ENCODE data around the gene AXIN2.

Gene AXIN2, protein sequence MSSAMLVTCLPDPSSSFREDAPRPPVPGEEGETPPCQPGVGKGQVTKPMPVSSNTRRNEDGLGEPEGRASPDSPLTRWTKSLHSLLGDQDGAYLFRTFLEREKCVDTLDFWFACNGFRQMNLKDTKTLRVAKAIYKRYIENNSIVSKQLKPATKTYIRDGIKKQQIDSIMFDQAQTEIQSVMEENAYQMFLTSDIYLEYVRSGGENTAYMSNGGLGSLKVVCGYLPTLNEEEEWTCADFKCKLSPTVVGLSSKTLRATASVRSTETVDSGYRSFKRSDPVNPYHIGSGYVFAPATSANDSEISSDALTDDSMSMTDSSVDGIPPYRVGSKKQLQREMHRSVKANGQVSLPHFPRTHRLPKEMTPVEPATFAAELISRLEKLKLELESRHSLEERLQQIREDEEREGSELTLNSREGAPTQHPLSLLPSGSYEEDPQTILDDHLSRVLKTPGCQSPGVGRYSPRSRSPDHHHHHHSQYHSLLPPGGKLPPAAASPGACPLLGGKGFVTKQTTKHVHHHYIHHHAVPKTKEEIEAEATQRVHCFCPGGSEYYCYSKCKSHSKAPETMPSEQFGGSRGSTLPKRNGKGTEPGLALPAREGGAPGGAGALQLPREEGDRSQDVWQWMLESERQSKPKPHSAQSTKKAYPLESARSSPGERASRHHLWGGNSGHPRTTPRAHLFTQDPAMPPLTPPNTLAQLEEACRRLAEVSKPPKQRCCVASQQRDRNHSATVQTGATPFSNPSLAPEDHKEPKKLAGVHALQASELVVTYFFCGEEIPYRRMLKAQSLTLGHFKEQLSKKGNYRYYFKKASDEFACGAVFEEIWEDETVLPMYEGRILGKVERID
- total RNA-seq, result 0 to 1.7 (median 0.05) reads per million in 17 experiments

DNA sequence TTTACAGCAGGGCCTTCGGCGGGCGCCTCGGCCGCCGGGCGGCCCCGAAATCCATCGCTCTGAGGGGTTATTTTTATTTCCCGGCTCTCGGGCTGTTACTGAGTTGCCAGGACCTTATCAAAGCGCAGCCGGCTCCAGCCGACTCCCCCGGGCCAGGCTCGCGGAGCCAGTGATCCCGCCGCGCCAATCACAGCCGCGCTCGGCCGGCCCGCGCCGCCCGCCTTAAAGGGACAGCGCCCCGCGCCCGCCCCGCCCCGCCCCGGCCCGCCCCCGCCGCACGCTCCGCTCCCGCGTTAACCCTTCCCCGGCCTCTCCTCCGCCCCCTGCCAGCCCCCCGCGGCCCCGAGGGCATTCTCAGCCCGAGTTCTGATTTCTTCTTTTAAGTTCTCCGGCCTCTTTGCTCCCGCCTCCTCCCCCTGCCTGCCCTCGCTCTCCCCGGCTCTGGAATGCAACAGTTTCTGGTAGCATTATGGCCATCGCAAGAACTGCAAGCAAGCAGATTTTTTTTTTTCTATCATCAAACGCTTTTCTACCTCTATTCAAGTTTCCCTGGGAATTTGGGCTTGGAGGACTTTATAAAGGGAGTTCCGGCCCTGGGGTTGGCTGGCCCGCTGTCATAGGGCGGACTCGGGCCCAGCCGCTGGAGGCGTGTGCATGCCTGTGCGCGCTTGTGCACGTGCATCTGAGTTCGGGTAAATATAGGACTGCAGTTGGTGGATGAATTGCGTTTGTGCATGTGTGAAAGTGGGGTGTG is at the start of gene AXIN2:
TSS of gene AXIN2 (minus strand) at position 197 of the 754 bp plus-strand sequence. CDS start 3,028 bp downstream, outside the sequence.
- DNase-seq, result peak; percentile 76 to 91 (median 84)

- no peak for DNase-seq
Observed at GRCh38 chr17:65609749-65610148, 48.3 kb upstream of the AXIN2 start.

- DNase-seq, result no peak
Observed at GRCh38 chr17:65609286-65609685, 47.8 kb upstream of the AXIN2 start.

- no peak for DNase-seq
Observed at GRCh38 chr17:65604070-65604469, 42.6 kb upstream of the AXIN2 start.

- DNase-seq, result no peak
Observed at GRCh38 chr17:65601881-65602280, 40.4 kb upstream of the AXIN2 start.

DNA sequence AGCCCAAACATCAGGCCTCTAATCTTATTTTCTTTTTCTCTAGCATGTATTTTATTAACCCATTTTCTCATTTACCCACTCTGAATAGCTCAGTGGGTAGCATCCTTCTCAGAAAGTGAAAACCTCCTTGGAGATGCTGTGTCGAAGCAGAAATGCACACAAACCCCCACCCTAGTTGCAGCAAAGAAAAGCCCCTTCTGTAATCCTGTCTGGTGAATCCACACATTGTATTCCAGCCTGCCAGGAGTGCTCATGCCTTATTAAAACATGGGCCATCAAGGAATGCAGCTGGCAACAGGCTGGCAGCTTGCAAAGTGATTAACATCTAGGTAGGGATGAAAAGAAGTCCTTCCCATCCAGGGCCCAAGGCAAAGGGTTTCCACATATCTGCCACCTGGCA is 39.7 kb upstream of the AXIN2 start:
- no peak for DNase-seq

DNA sequence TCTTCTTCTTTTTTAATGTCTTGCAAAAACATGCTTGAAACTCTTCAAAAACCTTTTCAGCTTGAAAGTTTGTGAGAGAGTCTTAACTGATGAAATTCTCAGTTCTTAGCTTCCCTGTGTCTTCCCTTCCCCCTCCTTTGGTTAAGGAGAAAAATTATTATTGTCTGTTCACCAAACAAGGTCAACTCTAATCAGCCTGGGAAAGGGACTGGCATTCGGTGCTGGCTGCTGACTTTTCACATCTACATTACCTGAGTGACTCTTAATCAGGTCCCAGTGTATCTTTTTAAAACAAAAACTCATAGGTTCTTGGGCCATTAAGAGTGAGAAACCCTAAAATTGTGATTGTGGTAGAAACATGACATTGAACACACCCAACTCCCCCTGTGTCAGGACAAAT is 39.1 kb upstream of the AXIN2 start:
- DNase-seq, result no peak

DNA sequence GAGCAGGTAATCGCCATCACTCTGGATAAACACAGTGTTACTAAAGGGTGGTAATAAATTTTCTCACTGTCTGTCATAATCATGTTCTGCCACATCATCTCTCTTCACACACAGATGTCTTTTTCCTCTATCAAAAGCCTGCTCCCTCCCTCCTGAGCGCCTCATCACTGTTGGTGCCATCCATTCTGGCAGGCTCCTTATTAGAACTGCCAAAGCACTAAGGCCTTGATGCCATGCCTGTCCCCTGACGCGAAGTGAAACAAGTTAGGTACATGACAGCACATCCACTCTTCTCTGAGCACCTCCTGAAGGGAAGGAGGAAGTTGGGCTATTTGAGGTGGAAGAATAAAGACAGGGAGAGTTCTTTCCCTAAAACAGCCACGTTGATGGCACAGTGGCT is 38.2 kb upstream of the AXIN2 start:
- DNase-seq, result no peak

GRCh38 chr17:65598746-65599145 is 37.3 kb upstream of the AXIN2 start:
- DNase-seq, result no peak

GRCh38 chr17:65595071-65595656 is 33.7 kb upstream of the AXIN2 start:
- DNase-seq, result no peak

DNA sequence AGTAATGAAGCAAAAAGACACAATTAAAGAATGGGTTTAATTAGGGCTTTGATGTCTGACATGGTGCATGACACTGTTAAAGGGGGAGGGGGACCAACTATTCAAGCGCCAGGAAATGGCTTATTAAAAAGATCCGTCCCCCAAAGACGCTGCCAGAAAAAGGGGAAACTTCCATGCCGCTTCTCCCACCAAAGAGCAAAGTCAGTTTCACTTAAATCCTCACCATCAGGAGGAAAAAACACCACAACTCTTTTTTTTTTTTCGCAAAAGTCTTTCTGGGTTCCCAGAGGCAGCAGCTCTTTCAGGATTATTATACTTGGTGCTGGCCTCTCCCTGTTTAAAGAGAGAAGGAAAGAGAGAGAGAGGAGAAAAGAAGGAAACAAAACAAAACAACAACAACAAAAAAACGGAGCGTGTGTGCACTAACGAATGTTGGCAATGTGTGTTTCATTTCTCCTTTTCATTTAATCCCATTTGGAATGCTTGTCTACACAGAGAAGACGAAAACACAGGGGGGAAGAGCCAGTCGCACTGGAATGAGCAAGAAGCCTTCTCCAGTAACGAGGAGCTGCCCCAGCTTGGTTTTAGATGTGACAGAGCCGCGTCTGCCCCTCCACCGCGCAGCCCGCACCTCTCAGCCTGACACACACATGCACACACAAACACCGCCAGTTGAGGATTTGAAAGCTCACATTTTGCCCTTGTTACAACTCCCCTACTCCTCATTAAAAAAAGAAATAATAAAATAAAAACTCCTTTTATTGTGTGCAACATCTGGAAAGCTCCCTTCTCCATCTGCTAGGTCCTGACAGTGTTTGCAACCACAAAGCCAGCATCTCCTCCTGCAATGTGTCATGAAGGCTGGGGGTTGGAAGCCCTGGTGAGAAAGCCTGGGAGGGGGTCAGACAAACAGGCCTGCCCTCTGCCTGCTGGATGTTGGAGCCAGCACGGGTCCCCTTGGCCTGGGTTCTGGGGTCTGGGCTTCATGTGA is 32.7 kb upstream of the AXIN2 start:
- DNase-seq, result no peak

DNA sequence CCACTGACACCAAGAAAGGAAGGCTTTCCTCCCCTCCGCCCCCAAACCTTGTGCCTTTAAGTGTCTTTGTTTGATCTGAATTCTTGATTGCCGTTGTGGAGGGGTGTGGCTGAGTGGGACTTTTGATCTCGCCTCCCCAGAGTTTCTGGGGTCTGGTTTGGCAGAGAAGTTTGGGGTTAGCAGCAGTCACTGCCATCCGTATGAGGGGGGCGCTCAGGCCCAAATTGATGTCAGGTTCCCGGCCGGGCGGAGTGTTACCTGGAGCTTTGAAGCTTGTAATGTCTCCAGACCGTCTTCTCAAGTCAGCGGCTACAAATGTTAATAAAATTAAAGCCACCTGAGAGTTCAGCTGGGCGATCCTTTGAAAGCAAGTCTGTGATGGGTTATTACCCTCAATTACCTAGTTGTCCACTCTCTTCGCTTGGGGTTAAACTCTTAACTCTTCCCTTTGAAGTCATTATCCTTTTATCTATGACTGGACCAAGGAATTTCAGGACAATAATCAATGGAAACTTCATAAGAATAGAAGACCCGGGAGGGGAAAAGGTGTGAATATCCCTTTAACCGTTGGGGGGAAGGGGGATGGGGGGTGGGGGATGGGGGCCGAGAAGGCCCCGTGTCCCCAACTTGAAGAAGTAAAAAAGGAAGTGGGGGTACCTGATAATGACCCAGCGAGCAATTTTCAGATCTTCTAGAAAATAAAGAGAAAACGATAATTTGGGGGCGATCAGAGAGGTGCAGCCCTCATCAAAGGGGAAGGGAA is 31.8 kb upstream of the AXIN2 start:
- no peak for DNase-seq

- DNase-seq, result no peak
Observed at GRCh38 chr17:65592125-65592965, 30.9 kb upstream of the AXIN2 start.

- no peak for DNase-seq
Observed at GRCh38 chr17:65589321-65589720, 27.9 kb upstream of the AXIN2 start.

DNA sequence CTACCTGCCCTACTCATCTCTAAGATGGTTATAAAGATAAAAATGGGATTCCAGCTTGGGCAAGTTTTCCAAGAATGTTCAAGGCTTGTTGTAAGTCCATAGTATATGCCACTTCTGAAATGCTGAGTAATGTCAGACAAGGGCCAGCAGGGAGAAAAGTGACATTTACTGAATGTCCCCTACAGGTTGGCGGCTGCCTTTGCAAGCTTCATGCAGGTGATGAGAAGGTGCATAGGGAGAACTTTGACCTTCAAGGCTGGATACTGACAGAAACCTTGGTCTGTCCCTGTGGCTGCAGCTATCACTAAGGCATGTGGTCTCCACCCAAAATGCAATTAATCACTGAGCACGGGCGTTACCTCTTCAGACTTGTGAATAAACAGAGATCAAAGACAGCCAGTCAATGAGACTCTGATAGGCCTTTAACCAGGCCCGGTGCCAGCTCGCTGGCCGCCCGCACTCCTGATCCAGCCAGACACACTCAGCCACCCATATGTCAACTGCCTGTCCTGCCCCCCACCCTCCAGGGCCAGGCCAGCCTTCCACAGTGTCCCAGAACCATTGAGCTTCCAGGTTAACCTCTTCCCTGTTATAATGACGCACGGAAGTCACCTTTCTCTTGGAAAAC is 26.8 kb upstream of the AXIN2 start:
- no peak for DNase-seq

DNA sequence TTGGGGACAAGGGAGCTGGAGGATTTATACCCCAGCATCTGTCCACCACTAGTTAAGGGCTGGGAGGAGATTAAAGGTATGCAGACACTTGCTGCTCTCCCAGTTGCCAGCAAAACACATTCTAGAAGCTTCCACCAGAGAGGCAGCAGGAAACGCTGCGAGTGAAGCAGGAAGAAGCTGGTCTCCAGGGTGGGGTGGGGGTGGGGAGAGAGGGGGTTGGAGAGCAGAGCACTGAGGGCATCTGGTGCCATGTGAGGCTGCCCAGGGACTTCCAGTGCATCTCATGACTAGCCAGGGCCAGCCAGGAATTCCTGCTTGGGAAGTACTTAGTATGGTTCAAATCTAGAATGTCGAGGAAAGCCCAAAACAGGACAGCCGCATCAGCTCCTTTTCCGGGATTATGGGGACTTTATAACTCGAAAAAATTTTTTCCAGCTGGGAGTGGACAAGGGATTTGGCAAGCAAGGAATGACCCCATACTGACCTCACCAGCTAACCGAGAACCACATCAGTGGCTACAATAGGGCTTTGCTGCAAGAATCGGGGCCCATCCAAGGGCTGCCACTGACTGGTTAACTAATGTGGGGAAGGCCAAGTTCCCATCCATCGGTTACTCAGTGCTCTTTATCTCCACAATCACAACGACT is 26.2 kb upstream of the AXIN2 start:
- no peak for DNase-seq

DNA sequence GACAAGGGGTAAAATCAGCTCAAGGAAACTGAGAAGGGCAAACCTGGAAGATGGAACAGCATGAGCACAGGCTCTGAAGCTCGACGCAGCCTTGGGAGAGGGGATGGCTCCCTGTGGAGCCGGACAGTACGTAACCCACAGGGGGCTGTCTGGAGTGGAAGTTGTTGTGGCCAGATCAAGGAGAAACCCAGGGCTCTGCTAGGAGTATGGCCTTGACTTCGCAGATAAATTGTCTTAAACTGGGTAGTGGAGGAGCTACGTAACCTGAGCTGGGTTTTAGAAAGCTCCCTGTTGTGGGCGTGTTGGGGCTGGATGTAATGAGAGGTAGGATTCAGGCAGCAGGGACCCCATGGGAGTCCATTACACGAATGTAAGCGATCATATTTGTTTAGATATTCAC is 25.5 kb upstream of the AXIN2 start:
- no peak for DNase-seq

Data from suppressor macrophage (primary cell).